GM20431 (cell line): ENCODE data around the gene PHF21A.
"Not testable (repeated sequence)": the region's sequence is repeated elsewhere in the genome, so short reads cannot be mapped to it uniquely, and the experiment has no call there.

Experiments
- in situ Hi-C: fragments of 300-500 bp; cut with MseI, MboI; formaldehyde crosslinking; loops from one replicate; pipeline ENCODE4 v1.15.0; 2020; ENCODE audit warnings: low sequenced_read_pairs; ENCODE audit not compliant: unreplicated experiment

The PHF21A gene

GRCh38 chr11:45994371-45995341, 126.6 kb downstream of the PHF21A start:
- in situ Hi-C loops = no loop called here

GRCh38 chr11:45993531-45994001, 127.7 kb downstream of the PHF21A start:
- in situ Hi-C loops = no loop called here

GRCh38 chr11:45988921-45989320, 132.3 kb downstream of the PHF21A start:
- in situ Hi-C loops = no loop called here

- in situ Hi-C loops = no loop called here
Measured at GRCh38 chr11:45985212-45985611, 136.0 kb downstream of the PHF21A start.

GRCh38 chr11:45984192-45984591, 137.1 kb downstream of the PHF21A start:
- in situ Hi-C loops = no loop called here

- in situ Hi-C loops = no loop called here
Measured at GRCh38 chr11:45983471-45983845, 137.8 kb downstream of the PHF21A start.

- in situ Hi-C loops = no loop called here
Measured at GRCh38 chr11:45982656-45983470, 138.4 kb downstream of the PHF21A start.

GRCh38 chr11:45981826-45982225, 139.4 kb downstream of the PHF21A start:
- in situ Hi-C loops = not testable (repeated sequence)

GRCh38 chr11:45974806-45975205, 146.4 kb downstream of the PHF21A start:
- in situ Hi-C loops = no loop called here

- in situ Hi-C loops = no loop called here
Measured at GRCh38 chr11:45973601-45974000, 147.7 kb downstream of the PHF21A start.

- in situ Hi-C loops = no loop called here
Measured at GRCh38 chr11:45968901-45969300, 152.4 kb downstream of the PHF21A start.

GRCh38 chr11:45967506-45967905, 153.7 kb downstream of the PHF21A start:
- in situ Hi-C loops = no loop called here

- in situ Hi-C loops = no loop called here
Measured at GRCh38 chr11:45964911-45965389, 156.3 kb downstream of the PHF21A start.

GRCh38 chr11:45961751-45962240, 159.5 kb downstream of the PHF21A start:
- in situ Hi-C loops = no loop called here

- in situ Hi-C loops = no loop called here
Measured at GRCh38 chr11:45960387-45961095, 160.7 kb downstream of the PHF21A start.

GRCh38 chr11:45959851-45960250, 161.4 kb downstream of the PHF21A start:
- in situ Hi-C loops = no loop called here

- in situ Hi-C loops = no loop called here
Measured at GRCh38 chr11:45949992-45950407, 171.3 kb downstream of the PHF21A start.

GRCh38 chr11:45948356-45948755, 172.9 kb downstream of the PHF21A start:
- in situ Hi-C loops = no loop called here

- in situ Hi-C loops = no loop called here
Measured at GRCh38 chr11:45947885-45948284, 173.4 kb downstream of the PHF21A start.
